T-helper 1 cell treated with Interleukin-12 subunit alpha and Interleukin-12 subunit beta and Interleukin-4 antibody, amounts not matched to agents 30 μg/mL and 1 μg/mL, for 36 hours (primary cell): ENCODE results near the gene AGAP3.

Experiments used
- H3K27ac Mint-ChIP-seq: one replicate; pipeline ENCODE4 v1.8.0; 2021; ENCODE audit warnings: mild to moderate bottlenecking, mixed read lengths
- H3K27me3 Mint-ChIP-seq: one replicate; pipeline ENCODE4 v1.8.0; 2021; ENCODE audit warnings: low read depth, mixed read lengths
- H3K36me3 Mint-ChIP-seq: one replicate; pipeline ENCODE4 v1.8.0; 2021; ENCODE audit warnings: low read depth, mixed read lengths
- H3K4me1 Mint-ChIP-seq: one replicate; pipeline ENCODE4 v1.8.0; 2021; ENCODE audit warnings: low read depth, mixed read lengths
- H3K4me3 Mint-ChIP-seq: one replicate; pipeline ENCODE4 v1.8.0; 2021; ENCODE audit warnings: mild to moderate bottlenecking, moderate library complexity, mixed read lengths
- H3K9me3 Mint-ChIP-seq: one replicate; pipeline ENCODE4 v1.8.0; 2021; ENCODE audit warnings: mixed read lengths

AGAP3 gene

GRCh38 chr7:151131592-151132293, 45.5 kb downstream of the AGAP3 start:
- no peaks in the 10 kb centered on the region for H3K27me3 Mint-ChIP-seq
- H3K4me3 Mint-ChIP-seq: no peak overlapping the region

GRCh38 chr7:151132461-151133205, 46.4 kb downstream of the AGAP3 start:
- Mint-ChIP-seq H3K36me3 (no peaks in the 10 kb centered on the region), H3K27ac (no peak overlapping the region), H3K4me3 (no peak overlapping the region), H3K27me3 (no peaks in the 10 kb centered on the region), H3K9me3 (no peaks in the 10 kb centered on the region), H3K4me1 (no peaks in the 10 kb centered on the region)

More at GRCh38 chr7:151131592-151132293, 45.5 kb downstream of the AGAP3 start:
- H3K27ac Mint-ChIP-seq: no peak overlapping the region
- H3K4me1 Mint-ChIP-seq: no peaks in the 10 kb centered on the region
- no peaks in the 10 kb centered on the region for H3K9me3 Mint-ChIP-seq
- H3K36me3 Mint-ChIP-seq: no peaks in the 10 kb centered on the region

- Mint-ChIP-seq H3K9me3 (no peaks in the 10 kb centered on the region), H3K36me3 (no peaks in the 10 kb centered on the region), H3K27me3 (no peaks in the 10 kb centered on the region), H3K4me3 (no peak overlapping the region), H3K4me1 (no peaks in the 10 kb centered on the region), H3K27ac (no peak overlapping the region)
Measured at GRCh38 chr7:151133266-151133985, 47.2 kb downstream of the AGAP3 start.

- Mint-ChIP-seq H3K27ac (no peak overlapping the region), H3K36me3 (no peaks in the 10 kb centered on the region), H3K27me3 (no peaks in the 10 kb centered on the region), H3K4me3 (no peak overlapping the region), H3K4me1 (no peaks in the 10 kb centered on the region), H3K9me3 (no peaks in the 10 kb centered on the region)
Measured at GRCh38 chr7:151133986-151134742, 47.9 kb downstream of the AGAP3 start.

DNA sequence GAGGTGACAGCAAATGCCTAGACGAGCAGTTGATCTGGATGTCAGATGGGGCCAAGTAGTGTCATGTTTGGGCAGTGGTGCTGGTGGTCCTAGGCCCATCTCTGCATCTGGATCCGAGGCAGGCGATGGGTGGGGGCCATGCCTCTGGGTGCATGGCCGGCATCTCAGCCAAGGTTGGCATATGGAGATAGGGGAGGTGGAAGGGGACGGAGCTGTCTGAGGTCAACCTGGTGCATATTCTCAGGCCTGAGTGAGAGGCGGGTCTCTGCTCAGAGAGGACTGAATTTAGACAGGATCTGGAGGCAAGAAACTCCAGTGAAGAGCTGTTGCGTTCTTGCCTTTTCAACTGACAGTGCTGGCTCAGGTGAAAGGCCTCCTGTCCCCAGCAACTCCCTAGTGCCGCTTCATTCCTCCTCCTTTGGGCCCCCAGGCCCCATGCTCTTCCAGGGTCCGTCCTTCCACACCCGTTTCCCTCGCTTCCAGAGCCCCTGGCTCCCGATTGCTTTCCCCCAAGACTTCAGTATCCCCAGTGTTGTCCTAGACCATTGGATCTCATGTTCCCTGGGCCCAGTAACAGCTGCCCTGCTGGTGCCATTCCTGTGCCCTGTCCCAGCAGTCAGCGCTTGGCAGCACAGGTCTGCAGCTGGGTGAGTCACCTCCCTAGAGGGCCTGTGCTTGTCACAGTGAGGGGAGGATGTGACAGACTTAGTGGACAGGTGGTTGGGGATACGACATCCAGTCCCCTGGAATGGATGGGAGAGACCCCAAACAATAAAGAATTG, 48.7 kb downstream of the AGAP3 start:
- H3K4me3 Mint-ChIP-seq: no peak overlapping the region
- H3K27ac Mint-ChIP-seq: no peak overlapping the region
- no peaks in the 10 kb centered on the region for H3K4me1 Mint-ChIP-seq
- H3K27me3 Mint-ChIP-seq: no peaks in the 10 kb centered on the region
- no peaks in the 10 kb centered on the region for H3K36me3 Mint-ChIP-seq
- no peaks in the 10 kb centered on the region for H3K9me3 Mint-ChIP-seq

DNA sequence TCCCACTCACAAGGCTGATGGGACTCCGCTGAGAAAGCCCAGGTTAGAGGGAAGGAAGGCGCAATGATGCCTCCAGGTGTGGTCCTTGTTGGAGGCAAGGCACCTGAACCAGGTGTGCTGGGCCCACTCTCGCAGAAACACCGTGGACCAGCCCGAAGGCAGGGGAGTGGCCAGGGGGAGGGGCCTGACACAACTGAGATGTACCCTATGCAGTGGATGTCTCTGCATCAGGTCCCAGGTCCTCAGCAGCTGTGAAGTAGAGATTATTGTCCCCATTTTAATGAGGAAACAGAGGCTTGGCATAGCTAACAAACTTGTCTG, 49.2 kb downstream of the AGAP3 start:
- H3K4me1 Mint-ChIP-seq: no peaks in the 10 kb centered on the region
- no peak overlapping the region for H3K4me3 Mint-ChIP-seq
- no peaks in the 10 kb centered on the region for H3K27me3 Mint-ChIP-seq
- H3K9me3 Mint-ChIP-seq: no peaks in the 10 kb centered on the region
- no peak overlapping the region for H3K27ac Mint-ChIP-seq
- H3K36me3 Mint-ChIP-seq: no peaks in the 10 kb centered on the region

- H3K4me3 Mint-ChIP-seq: no peak overlapping the region
- no peaks in the 10 kb centered on the region for H3K9me3 Mint-ChIP-seq
- no peaks in the 10 kb centered on the region for H3K4me1 Mint-ChIP-seq
- no peak overlapping the region for H3K27ac Mint-ChIP-seq
- no peaks in the 10 kb centered on the region for H3K36me3 Mint-ChIP-seq
- H3K27me3 Mint-ChIP-seq: no peaks in the 10 kb centered on the region
Measured at GRCh38 chr7:151135866-151136843, 49.9 kb downstream of the AGAP3 start.

DNA sequence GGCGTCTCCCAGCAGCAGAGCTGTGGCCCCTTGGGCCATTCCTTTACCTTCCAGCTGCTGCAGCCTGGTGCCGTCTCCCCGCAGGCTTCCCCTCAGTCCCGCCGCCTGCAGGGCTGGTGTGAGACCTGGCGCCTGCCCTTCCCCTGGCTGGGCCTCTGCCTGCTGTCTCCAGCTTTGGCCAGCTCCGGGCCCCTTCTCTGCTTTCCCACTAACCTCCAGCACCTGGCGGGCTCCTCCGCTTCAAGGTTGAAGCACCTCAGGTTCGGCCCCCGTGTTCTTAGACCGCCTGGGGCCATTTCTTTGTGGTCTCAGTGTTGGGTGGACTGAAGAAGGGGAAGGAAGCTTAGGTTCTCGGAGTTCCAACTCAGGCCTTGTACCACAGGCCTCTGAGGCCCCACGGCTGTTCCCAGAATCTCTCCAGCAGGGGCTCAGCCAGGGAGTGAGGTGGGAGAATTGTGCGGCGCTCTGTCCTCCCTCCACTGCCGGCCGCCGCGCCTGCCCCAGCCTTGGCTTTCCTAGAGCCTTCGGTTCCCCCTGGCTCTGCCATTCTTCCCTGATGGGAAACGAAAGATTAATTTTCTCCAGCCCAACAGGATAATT, 50.9 kb downstream of the AGAP3 start:
- no peaks in the 10 kb centered on the region for H3K4me1 Mint-ChIP-seq
- H3K4me3 Mint-ChIP-seq: no peak overlapping the region
- H3K27ac Mint-ChIP-seq: no peak overlapping the region
- H3K36me3 Mint-ChIP-seq: no peaks in the 10 kb centered on the region
- no peaks in the 10 kb centered on the region for H3K9me3 Mint-ChIP-seq
- H3K27me3 Mint-ChIP-seq: no peaks in the 10 kb centered on the region

GRCh38 chr7:151137791-151138152, 51.5 kb downstream of the AGAP3 start:
- no peaks in the 10 kb centered on the region for H3K36me3 Mint-ChIP-seq
- no peaks in the 10 kb centered on the region for H3K4me1 Mint-ChIP-seq
- no peaks in the 10 kb centered on the region for H3K27me3 Mint-ChIP-seq
- H3K4me3 Mint-ChIP-seq: no peak overlapping the region
- H3K9me3 Mint-ChIP-seq: no peaks in the 10 kb centered on the region
- no peak overlapping the region for H3K27ac Mint-ChIP-seq

DNA sequence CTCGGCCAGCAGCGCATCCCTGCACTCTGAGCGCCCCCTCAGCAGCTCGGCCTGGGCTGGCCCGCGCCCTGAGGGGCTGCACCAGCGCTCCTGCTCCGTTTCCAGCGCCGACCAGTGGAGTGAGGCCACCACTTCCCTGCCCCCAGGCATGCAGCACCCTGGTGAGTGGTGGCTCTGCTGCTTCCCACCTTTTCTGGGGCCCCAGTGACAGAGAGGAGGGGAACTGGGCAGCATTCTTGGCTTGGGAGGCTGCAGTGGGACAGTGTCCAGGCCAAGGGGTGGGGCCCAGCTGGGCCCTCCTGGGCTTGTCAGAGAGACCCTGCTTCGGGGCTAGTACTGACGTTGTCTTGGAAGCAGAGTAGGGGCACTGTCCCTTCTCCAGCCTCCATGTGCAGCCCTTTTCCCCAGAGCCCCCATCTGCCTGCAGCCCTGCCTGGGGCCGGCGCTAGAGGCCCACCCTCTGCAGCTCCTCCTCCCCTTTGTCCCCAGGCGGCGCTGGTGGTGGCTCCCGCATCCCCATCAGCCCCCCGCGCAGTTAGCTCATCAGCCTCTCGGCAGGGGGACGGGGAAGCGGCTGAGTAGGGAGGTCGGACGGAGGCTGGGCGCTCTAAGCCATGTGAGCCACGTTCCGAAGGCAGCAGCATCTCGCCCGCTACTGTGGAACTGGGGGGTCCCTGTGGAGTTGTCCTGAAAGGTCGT, 52.0 kb downstream of the AGAP3 start:
- H3K27me3 Mint-ChIP-seq: no peaks in the 10 kb centered on the region
- no peaks in the 10 kb centered on the region for H3K36me3 Mint-ChIP-seq
- no peaks in the 10 kb centered on the region for H3K9me3 Mint-ChIP-seq
- H3K4me1 Mint-ChIP-seq: no peaks in the 10 kb centered on the region
- no peak overlapping the region for H3K27ac Mint-ChIP-seq
- H3K4me3 Mint-ChIP-seq: no peak overlapping the region

DNA sequence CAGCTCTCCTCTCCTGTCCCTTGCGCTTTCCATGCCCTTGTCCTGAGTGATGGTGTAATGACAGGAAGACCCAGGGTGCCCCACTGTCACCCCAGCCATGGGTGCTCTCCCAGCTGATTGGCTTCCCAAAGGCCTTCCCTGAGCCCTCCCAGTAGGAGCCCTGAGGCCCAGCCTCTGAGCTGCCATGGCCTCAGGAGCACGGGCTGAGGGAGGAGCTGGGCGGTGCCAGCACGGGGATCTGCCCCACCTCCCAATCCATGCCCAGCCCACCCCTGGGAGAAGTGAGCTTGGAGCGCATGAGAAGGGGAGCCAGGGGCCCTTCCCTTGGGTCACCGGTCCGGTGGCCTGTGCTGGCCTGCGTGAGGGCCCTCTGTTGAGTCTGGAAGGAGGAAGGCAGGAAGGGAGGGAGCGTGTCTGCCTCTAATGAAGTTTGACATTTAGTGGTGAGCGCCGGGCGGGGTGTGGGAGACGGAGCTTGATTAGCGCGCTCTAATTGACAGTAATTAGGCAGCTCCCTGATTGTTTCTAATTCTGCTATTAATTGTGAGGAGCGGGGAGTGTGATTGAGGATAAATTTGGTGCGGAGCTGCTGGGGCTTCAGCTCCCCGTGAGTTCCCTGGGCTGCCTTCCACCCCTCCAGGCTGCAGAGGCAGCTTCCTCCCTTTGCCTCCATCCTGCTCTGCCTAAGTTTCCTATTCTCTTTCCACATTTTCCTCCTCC, 53.0 kb downstream of the AGAP3 start:
- Mint-ChIP-seq H3K27ac (no peak overlapping the region), H3K9me3 (no peaks in the 10 kb centered on the region), H3K27me3 (no peaks in the 10 kb centered on the region), H3K36me3 (no peaks in the 10 kb centered on the region), H3K4me1 (no peaks in the 10 kb centered on the region), H3K4me3 (no peak overlapping the region)

GRCh38 chr7:151139791-151140190, 53.5 kb downstream of the AGAP3 start:
- Mint-ChIP-seq H3K4me1 (no peaks in the 10 kb centered on the region), H3K36me3 (no peaks in the 10 kb centered on the region), H3K27ac (no peak overlapping the region), H3K27me3 (no peaks in the 10 kb centered on the region), H3K4me3 (no peak overlapping the region), H3K9me3 (no peaks in the 10 kb centered on the region)
